ENCODE measurements around the gene ZNF418. TPM values are rescaled to one million over a fixed set of nuclear protein-coding genes. Genes with fewer than 3 reads are reported as not detected.

ZNF418 gene
- 1 to 10 TPM; 3.6 to 9.0 TPM for total RNA-seq

DNA sequence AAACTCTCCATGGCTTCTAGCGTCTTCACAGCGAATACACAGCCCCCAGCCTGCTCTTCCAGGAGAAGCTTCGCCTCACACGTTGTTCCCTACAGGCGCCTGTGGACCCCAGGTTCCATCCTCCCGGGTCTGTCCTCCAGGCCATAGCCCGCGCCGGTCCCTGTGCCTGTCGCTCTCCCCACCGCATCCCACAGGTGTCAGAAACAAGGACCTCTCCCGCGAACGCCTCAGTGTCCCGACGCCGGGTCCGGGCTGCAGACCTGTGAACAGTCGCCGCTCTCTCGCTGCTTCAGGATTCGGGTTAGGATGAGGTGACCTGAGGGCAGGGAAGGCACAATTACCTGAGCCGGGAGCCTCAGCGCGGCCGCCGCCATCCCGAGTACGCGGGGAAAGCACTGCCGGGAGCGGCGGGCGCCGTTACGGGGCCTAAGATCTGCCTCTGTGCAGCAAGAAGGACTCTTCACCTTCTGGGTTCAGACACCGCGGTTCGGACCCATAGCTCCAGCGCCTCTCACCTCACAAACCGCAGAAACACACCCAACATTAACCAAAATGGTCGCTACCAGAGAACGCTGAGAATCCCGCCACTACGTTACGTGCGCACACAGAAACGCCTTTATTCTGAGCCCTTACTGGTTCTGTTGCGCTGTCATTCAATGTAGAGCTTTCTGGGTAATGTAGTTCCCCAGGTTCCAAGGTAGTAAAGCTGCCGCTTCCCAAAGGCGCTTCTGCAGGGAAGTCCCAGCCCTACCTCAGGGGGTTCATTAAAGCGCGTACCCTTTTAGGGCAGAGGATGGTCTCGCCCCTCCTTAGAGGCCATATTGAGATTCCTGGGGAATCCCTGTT, at the start of gene ZNF418:
TSS of gene ZNF418 (minus strand) at position 583 of the 846 bp plus-strand sequence. CDS start 1,580 bp downstream, outside the sequence.
- peaks cover 0 to 6% of the 10 kb centered on the region in 2 donors for H3K36me3 ChIP-seq

DNA sequence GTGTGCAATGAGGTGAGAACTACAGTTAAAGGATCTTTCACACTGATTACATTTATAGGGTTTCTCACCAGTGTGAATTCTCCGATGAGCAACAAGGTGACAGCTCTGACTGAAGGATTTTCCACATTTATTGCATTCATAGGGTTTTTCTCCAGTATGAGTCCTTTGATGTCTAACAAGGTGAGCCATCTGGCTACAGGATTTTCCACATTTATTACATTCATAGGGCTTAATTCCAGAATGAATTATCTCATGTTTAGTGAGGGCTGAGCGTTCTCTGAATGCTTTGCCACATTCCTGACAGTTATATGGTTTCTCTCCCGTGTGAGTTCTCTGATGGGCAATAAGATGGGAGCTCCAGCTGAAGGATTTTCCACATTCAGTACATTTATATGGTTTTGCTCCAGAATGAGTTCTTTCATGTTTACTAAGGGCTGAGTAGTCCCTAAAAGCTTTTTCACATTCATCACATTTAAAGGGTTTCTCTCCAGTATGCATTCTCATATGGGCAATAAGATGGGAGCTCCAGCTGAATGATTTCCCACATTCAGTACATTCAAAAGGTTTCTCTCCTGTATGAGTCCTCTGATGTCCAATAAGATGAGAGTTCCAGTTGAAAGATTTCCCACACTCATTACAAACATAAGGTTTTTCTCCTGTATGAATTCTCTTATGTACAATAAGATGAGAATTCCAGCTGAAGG, 43.5 kb upstream of the ZNF418 start:
- no peak for TF ChIP-seq POLR2AphosphoS5 (IDR thresholded peaks at IDR 0.05)
- TF ChIP-seq, protein P1, sequence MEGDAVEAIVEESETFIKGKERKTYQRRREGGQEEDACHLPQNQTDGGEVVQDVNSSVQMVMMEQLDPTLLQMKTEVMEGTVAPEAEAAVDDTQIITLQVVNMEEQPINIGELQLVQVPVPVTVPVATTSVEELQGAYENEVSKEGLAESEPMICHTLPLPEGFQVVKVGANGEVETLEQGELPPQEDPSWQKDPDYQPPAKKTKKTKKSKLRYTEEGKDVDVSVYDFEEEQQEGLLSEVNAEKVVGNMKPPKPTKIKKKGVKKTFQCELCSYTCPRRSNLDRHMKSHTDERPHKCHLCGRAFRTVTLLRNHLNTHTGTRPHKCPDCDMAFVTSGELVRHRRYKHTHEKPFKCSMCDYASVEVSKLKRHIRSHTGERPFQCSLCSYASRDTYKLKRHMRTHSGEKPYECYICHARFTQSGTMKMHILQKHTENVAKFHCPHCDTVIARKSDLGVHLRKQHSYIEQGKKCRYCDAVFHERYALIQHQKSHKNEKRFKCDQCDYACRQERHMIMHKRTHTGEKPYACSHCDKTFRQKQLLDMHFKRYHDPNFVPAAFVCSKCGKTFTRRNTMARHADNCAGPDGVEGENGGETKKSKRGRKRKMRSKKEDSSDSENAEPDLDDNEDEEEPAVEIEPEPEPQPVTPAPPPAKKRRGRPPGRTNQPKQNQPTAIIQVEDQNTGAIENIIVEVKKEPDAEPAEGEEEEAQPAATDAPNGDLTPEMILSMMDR (IDR thresholded peaks at IDR 0.05), result no peak
- TF ChIP-seq POLR2A (IDR thresholded peaks at IDR 0.05), result no peak
- no peak for DNase-seq (ENCODE audit: low spot score)
- Histone ChIP-seq H3K27ac (no peak overlapping the region), H3K9me3 (peaks cover 10% of the 10 kb centered on the region), H3K36me3 (peaks cover 32 to 36% of the 10 kb centered on the region in 2 donors), H3K4me3 (no peak overlapping the region), H3K4me1 (replicated peaks) (no peaks in the 10 kb centered on the region), H3K27me3 (replicated peaks; ENCODE audit: insufficient read depth) (no peaks in the 10 kb centered on the region)
- intact Hi-C loops (cut with DNase I), result no loop called here
- 94% methylated on average over 3 of the region's 3 CpGs for WGBS

More for the DNA sequence above, at the start of gene ZNF418:
- Histone ChIP-seq H3K27me3 (replicated peaks; ENCODE audit: insufficient read depth) (no peaks in the 10 kb centered on the region), H3K27ac (peak within 1 kb of the TSS; percentile 68 to 74), H3K4me1 (replicated peaks) (no peaks in the 10 kb centered on the region), H3K9me3 (no peaks in the 10 kb centered on the region), H3K4me3 (peak within 1 kb of the TSS; percentile 57 to 66)
- intact Hi-C loops (cut with DNase I), result no loop called here
- peak; percentile 92 for TF ChIP-seq POLR2AphosphoS5 (IDR thresholded peaks at IDR 0.05)
- TF ChIP-seq, protein P1 (IDR thresholded peaks at IDR 0.05), result no peak
- peak; percentile 78 for DNase-seq (ENCODE audit: low spot score)
- 2% methylated on average over 54 of the region's 54 CpGs for WGBS

DNA sequence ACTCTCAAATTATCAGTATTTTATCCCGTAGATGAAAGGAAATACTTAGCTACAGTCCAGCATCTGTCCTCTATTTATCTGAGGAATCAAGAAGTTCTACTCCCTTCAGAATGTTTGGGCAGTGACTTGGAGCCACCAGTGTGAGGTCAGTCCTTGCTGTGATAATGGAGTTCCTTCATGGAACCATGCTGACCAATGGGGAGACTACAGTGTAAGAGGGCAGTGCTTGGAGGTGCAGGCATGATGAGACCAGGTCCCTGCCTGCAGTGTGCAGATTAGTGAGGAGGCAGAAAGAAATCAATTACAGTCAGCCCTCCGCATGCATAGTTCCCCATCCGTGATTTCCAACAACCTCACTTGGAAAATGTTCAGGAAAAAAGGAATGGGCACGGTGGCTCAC, 39.2 kb upstream of the ZNF418 start, which contains the start of gene C19orf18:
TSS of gene C19orf18 (minus strand) at position 101 of the 400 bp plus-strand sequence. CDS start 102 bp downstream, outside the sequence.
- Histone ChIP-seq H3K36me3 (peaks cover 8 to 14% of the 10 kb centered on the region in 2 donors), H3K4me1 (replicated peaks) (no peaks in the 10 kb centered on the region), H3K27me3 (replicated peaks; ENCODE audit: insufficient read depth) (no peaks in the 10 kb centered on the region), H3K4me3 (no peak within 1 kb of the TSS), H3K27ac (no peak within 1 kb of the TSS), H3K9me3 (peaks cover 7% of the 10 kb centered on the region)
- intact Hi-C loops (cut with DNase I), result no loop called here
- no peak for DNase-seq (ENCODE audit: low spot score)
- WGBS, result 86% methylated on average over 4 of the region's 4 CpGs
- TF ChIP-seq POLR2A (IDR thresholded peaks at IDR 0.05), result no peak
- no peak for TF ChIP-seq POLR2AphosphoS5 (IDR thresholded peaks at IDR 0.05)
- TF ChIP-seq, protein P1 (IDR thresholded peaks at IDR 0.05), result no peak

DNA sequence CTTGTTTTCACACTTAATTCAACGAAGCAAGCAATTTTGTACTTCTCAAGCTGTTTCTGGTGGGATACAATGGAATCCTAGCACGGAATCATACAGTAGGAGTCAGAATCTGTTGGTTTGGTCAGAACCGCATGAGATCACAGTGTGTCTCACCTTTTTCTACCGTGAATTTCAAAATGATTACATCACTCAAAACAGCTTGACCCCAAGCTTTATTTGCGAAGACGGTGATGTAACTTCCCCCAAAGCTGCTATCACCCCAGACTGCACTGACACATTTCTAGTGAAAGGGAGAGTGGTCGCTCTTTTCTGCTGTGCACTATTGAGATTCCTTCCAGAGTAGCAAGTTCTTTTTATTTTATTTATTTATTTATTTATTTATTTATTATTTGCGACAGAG, 29.6 kb upstream of the ZNF418 start:
- no peak overlapping the region for H3K27ac ChIP-seq
- H3K9me3 ChIP-seq, result no peaks in the 10 kb centered on the region
- no peaks in the 10 kb centered on the region for H3K36me3 ChIP-seq
- no peaks in the 10 kb centered on the region for H3K4me1 ChIP-seq (replicated peaks)
- DNase-seq (ENCODE audit: low spot score), result no peak
- intact Hi-C loops (cut with DNase I), result no loop called here
- no peaks in the 10 kb centered on the region for H3K27me3 ChIP-seq (replicated peaks; ENCODE audit: insufficient read depth)
- WGBS, result 85% methylated on average over 8 of the region's 8 CpGs
- TF ChIP-seq POLR2A (IDR thresholded peaks at IDR 0.05), result no peak
- no peak for TF ChIP-seq POLR2AphosphoS5 (IDR thresholded peaks at IDR 0.05)
- TF ChIP-seq, protein P1 (IDR thresholded peaks at IDR 0.05), result no peak
- no peak overlapping the region for H3K4me3 ChIP-seq
